HG03060 (cell line): ENCODE data around the gene MYLK.
"Not testable (repeated sequence)": the region's sequence is repeated elsewhere in the genome, so short reads cannot be mapped to it uniquely, and the experiment has no call there.

ENCODE experiments used
- ATAC-seq: cut with Tn5 transposase; IDR thresholded peaks from one replicate; pipeline ENCODE4 v1.9.1; 2021; ENCODE audit warnings: low read depth, moderate number of reproducible peaks; ENCODE audit not compliant: unreplicated experiment

MYLK gene

DNA sequence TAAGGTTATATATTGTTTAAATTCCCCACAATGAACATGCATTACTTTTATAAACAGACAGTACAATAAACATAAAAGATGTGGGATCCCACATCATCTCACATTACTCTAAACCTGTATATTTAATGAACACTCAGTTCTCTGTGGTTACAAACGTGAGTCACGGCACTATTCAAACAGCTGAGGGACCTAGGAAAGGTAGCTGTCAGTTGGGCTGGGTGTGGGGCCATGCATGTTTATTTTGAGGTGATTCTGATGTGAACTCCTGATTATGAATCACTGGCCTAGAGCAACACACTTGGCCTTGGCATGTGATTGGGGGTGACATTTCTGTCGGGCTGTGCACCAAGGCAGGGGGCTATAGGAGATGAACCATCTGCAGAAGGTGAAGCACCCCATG, 151.7 kb downstream of the MYLK start:
- no peak for ATAC-seq

GRCh38 chr3:123730829-123731228, 153.3 kb downstream of the MYLK start:
- no peak for ATAC-seq

DNA sequence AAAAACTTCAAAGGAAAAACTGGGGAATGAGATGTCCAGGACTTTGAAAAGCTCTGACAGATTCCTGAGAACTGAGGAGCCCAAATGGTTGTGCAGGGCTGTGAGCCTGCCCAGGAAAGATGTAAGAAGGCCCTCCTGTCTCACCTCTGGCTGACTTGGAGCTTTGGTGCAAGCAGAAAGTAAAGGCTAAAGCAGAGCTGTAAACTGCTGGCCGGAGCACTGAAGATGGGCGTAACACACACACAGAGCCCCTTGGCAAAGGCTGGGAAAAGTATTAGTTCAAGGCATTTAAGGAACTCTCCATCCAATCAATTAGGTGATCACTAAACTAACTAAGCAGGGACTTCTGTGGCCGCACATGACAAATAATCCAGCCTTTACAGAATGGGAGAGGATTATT, 155.1 kb downstream of the MYLK start:
- no peak for ATAC-seq

GRCh38 chr3:123728014-123728413, 156.1 kb downstream of the MYLK start:
- no peak for ATAC-seq

DNA sequence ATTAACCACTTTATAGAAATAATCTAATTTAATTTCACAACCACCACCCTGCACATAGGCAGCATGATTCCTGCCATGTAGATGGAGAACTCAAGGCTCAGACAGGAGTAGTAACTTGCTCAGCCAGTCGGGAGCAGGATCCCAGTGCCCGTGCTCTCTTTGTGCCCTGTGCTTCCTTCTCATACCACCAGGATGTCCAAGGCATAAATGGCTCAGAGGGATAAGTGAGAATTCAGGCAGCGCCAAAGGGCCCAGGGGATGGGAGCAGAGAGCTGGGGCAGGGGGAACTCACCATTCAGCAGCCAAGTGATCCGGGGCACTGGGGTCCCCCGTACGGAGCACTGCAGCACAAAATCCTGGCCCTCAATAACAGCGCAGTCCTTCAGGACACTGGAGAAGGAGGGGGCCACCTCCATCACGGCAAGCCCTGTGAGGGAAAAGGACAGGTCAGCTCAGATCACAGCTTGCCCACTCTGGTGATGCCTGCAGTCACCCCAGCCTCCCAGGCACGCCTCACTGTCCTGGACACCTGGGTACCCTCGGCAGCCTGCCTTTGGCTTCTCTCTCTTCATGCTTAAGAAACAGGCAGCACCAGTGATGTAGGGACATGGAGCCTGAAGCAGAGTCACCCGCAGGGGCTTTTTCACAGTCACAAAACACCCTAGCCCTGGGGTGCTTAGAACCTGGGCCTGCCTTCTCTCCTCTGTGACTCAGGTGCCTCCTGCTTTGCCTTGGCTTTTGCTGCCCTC, 158.3 kb downstream of the MYLK start:
- no peak for ATAC-seq

DNA sequence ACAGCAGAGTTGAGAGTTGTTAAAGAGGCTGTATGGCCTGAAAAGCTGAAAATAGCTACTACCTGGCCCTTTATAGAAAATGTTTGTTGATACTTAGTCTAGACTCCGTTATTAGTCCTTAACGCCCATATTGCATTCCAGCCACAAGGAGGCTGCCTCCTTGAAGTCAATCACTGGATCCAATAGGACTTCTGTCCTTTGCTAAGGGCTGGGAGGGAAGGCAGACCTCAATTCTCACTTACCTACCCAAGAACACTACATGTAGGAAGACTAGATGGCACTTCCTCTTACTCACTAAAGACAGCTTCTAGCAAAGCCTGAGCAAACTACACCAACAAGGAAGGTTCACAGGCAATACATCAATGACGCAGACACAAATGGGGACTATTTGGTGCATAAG, 159.8 kb downstream of the MYLK start:
- no peak for ATAC-seq

- ATAC-seq = no peak
Measured at GRCh38 chr3:123723522-123724168, 160.5 kb downstream of the MYLK start.

DNA sequence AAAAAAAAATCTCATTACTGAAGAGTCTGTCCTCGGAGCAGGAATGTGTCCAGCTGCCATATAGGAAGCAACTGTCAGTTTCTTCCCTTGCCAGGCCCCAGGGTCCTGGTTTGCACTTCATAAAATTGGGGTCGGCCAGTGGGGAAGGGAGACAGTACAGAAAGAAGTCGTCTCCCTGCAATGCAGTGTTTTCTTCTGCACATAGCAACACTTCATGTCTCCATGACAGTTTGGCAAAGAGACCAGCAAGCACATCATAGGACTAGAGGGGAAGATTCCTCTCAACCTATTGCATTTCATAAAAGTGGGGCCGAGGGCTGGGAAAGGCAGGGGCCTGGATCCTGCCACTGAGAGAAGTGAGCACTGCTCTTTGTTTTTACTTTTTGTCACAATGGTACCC, 161.1 kb downstream of the MYLK start:
- ATAC-seq = no peak

GRCh38 chr3:123722456-123722855, 161.7 kb downstream of the MYLK start:
- ATAC-seq = no peak

DNA sequence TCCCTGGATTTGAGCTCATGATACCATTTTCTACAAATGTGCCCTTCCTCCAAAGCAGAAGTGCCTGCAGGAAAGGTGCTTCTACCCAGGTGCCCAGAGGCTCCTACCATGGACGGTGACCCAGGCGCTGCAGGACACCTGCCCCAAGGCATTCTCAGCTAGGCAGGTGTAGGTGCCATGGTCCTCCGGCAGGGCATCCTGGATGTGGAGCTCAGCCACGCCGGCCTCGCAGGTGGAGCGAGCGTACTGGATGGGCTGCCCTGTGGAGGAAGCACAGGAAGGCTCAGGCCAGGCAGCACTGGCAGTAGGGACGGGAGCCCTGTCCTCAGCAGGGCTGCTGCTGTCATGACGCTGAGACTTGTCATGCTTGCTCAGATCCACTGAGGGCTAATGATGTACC, 162.1 kb downstream of the MYLK start:
- ATAC-seq = no peak

DNA sequence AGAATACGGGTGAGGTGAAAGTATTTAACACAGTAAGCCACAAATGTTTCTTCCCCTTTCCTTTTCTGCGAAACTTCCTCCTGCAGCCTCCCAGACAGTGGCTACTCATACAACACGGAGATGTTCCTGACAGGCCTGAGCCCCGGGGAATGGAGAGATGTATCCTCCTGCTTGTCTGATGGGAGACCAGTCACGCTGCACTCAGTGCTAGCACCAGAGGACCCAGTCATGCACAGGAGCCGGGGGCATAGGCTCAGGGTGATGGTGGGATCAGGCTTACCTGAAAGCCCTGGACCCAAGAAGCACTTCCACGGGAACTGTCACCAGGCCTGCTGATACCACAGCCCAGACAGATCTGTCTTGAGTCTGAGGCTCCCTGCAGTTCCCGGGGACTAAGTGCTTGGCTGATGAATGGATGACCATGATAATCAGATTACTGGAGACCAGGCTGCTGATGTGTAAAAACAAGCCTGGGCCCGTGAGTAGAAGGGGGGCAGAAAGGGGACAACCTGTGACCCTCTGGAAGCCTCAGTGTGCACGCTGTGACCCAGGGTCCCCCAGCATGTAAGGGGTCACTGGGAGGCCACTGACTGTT, 162.9 kb downstream of the MYLK start:
- not testable (repeated sequence) for ATAC-seq

DNA sequence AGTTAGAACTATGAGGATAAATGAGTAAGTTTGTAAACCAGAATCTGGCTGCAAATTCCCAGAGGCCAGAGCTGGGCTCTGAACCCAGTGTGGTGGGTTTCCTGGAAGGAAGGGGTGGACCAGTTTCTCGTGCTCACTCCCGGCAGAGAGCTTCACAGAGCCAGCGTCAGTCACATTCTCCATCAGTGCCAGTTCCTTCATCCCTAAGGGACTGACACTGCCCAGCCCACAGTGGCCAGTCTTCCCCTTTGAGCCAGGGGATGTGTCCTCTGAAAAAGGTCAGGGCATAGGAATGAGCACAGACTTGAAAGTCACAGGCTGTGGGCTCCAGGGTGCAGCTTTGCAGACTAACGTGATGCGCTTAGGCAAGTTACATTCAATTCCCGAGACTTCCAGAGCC, 163.5 kb downstream of the MYLK start:
- no peak for ATAC-seq

- ATAC-seq = no peak
Measured at GRCh38 chr3:123719862-123720453, 164.2 kb downstream of the MYLK start.

DNA sequence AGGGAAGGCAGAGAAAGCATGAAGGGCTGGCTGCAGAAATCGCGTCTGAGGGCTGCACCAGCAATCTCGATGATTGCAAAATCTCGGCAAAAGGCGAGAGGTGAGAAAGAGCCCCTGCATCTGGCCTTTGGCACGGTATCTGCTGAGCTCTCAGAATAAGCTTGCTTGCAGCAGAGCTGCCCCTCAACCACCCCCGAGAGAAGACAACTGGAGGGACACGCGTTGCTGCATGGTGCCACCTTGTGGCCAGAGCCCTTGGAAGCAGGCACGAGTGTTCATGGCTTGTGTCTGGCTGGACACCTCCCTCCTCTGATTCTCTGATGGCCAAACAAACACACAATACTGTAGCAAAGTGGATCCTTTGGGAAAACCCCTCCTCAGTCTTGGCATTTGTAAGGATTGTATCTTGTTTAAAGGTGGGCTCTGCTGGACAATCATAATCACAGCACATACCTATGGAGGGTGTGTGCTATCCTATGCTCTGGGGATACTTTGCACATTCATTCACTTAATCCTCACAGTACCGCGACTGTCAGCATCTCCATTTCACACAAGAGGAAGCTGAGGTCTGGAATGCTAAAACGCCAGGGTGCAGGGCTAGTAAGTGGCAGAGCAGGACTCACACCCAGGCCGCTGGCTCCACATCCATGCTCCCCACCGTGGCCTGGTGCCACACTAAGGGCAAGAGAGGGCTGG, 164.9 kb downstream of the MYLK start:
- ATAC-seq = not testable (repeated sequence)

GRCh38 chr3:123718108-123718507, 166.0 kb downstream of the MYLK start:
- no peak for ATAC-seq

GRCh38 chr3:123717451-123717850, 166.7 kb downstream of the MYLK start:
- ATAC-seq = not testable (repeated sequence)

GRCh38 chr3:123716411-123716810, 167.7 kb downstream of the MYLK start:
- ATAC-seq = no peak

GRCh38 chr3:123713211-123713610, 170.9 kb downstream of the MYLK start:
- ATAC-seq = no peak

GRCh38 chr3:123712077-123712860, 171.9 kb downstream of the MYLK start:
- no peak for ATAC-seq

DNA sequence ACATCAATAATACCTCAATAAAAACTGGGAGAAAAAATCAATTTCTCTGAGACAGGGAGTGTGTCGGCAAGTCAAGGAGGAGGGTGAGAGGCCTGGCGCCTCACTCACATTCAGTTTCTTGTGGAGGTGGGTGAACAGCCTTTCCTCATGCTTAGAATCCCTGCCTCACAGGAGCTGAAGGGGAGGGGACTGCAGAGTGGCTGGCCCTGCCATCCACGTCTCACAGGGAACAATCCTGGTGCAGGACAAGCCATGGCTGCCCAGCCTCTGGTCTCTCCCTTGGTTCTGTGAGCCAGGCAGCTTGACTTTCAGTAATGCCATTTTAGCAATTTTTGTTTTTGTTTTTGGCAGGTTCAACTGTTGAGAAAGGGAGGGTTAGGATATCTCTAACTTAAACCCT, 172.8 kb downstream of the MYLK start:
- ATAC-seq = no peak
